SU-DHL-6 (cell line): ENCODE data around the gene ABLIM1.

Experiments used
- H2AFZ ChIP-seq: fragments of 200-600 bp; sonication (generic); 2 replicates; pipeline ENCODE4 v1.6.1; 2014; ENCODE audit warnings: low read depth, mild to moderate bottlenecking, moderate library complexity, mixed read lengths, antibody characterized with exemption, low read length; ENCODE audit not compliant: severe bottlenecking
- H3F3A ChIP-seq: fragments of 200-600 bp; shearing (Covaris generic); 2 replicates; pipeline ENCODE4 v1.6.0; 2016; ENCODE audit warnings: antibody characterized with exemption, mild to moderate bottlenecking; ENCODE audit not compliant: insufficient read depth
- H3K27ac ChIP-seq: fragments of 200-600 bp; sonication (generic); 2 replicates; pipeline ENCODE4 v1.5.1; 2016; ENCODE audit warnings: low read depth, mild to moderate bottlenecking, low read length, moderate library complexity, mixed read lengths
- H3K27me3 ChIP-seq: fragments of 200-600 bp; sonication (generic), shearing (Covaris generic); 2 replicates; pipeline ENCODE4 v1.6.0; 2014; ENCODE audit warnings: mild to moderate bottlenecking, low read length
- H3K36me3 ChIP-seq: fragments of 200-600 bp; sonication (generic); 2 replicates; pipeline ENCODE4 v1.6.1; 2014; ENCODE audit warnings: mild to moderate bottlenecking, low read length, mixed read lengths
- H3K4me2 ChIP-seq: fragments of 300-600, 200-600 bp; shearing (Covaris generic), sonication (generic); 2 replicates; pipeline ENCODE4 v1.6.0; 2014; ENCODE audit warnings: low read length, low read depth, mild to moderate bottlenecking; ENCODE audit not compliant: poor library complexity, severe bottlenecking
- H3K4me3 ChIP-seq: fragments of 200-600 bp; sonication (generic); 2 replicates; pipeline ENCODE4 v1.5.1; 2014; ENCODE audit warnings: antibody characterized with exemption, low read length, mild to moderate bottlenecking, mixed read lengths; ENCODE audit not compliant: insufficient read depth, poor library complexity, severe bottlenecking
- H3K79me2 ChIP-seq: fragments of 200-600 bp; sonication (generic); 2 replicates; pipeline ENCODE4 v1.6.1; 2014; ENCODE audit warnings: mild to moderate bottlenecking, low read length, moderate library complexity; ENCODE audit not compliant: insufficient read depth
- H3K9ac ChIP-seq: fragments of 200-600 bp; sonication (generic); 2 replicates; pipeline ENCODE4 v1.7.0; 2014; ENCODE audit warnings: mild to moderate bottlenecking, low read length
- H3K9me2 ChIP-seq: fragments of 200-600 bp; sonication (generic); replicated peaks from 2 replicates; pipeline ENCODE4 v1.6.1; 2014; ENCODE audit warnings: low read length; ENCODE audit not compliant: insufficient read depth
- H3K9me3 ChIP-seq: fragments of 200-600 bp; sonication (generic); 2 replicates; pipeline ENCODE4 v1.6.1; 2014; ENCODE audit warnings: low read length, mixed read lengths; ENCODE audit not compliant: insufficient read depth
- H4K20me1 ChIP-seq: fragments of 200-600 bp; sonication (generic); 2 replicates; pipeline ENCODE4 v1.6.1; 2014; ENCODE audit warnings: low read depth, mild to moderate bottlenecking, antibody characterized with exemption, low read length, moderate library complexity, mixed read lengths
- EZH2phosphoT487 ChIP-seq: fragments of 200-600 bp; sonication (generic), shearing (Covaris generic); conservative IDR thresholded peaks from 2 replicates; pipeline ENCODE4 v1.6.1; 2018; ENCODE audit warnings: mild to moderate bottlenecking, antibody characterized with exemption, low read length, moderate library complexity, mixed read lengths
- TF ChIP-seq, protein P1 (sequence below): fragments of 200-600 bp; sonication (generic); IDR thresholded peaks from one replicate; pipeline ENCODE4 v1.5.1; 2017; ENCODE audit warnings: antibody characterized with exemption, mild to moderate bottlenecking, low read length, moderate library complexity; ENCODE audit not compliant: insufficient read depth, poor library complexity, severe bottlenecking

The ABLIM1 gene

DNA sequence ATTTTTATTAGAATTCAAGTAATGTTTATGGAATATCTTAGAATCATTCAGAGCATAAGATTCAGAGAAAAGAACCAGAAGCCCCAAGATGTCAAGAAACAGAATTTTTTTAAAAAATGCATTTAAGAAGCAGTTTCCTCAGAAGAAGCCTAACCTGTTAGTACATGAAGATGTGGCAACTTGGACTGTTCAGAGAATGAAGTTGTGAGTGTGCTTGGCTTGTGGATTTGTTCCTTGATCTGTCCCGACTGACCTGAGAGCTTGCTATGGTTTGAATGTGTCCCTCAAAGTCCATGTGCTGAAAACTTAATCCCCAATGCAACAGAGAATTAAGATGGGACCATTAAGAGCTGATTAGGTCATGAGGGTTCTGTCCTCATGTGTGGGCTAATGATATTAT lies 240.0 kb downstream of the ABLIM1 start:
- H3K79me2 ChIP-seq: no peaks in the 10 kb centered on the region
- H3K9ac ChIP-seq: no peak overlapping the region
- TF ChIP-seq, protein P1, sequence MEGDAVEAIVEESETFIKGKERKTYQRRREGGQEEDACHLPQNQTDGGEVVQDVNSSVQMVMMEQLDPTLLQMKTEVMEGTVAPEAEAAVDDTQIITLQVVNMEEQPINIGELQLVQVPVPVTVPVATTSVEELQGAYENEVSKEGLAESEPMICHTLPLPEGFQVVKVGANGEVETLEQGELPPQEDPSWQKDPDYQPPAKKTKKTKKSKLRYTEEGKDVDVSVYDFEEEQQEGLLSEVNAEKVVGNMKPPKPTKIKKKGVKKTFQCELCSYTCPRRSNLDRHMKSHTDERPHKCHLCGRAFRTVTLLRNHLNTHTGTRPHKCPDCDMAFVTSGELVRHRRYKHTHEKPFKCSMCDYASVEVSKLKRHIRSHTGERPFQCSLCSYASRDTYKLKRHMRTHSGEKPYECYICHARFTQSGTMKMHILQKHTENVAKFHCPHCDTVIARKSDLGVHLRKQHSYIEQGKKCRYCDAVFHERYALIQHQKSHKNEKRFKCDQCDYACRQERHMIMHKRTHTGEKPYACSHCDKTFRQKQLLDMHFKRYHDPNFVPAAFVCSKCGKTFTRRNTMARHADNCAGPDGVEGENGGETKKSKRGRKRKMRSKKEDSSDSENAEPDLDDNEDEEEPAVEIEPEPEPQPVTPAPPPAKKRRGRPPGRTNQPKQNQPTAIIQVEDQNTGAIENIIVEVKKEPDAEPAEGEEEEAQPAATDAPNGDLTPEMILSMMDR: no peak
- TF ChIP-seq EZH2phosphoT487: no peak
- no peak overlapping the region for H3K27ac ChIP-seq
- H3K9me3 ChIP-seq: no peaks in the 10 kb centered on the region
- H3K4me2 ChIP-seq: no peak overlapping the region
- no peaks in the 10 kb centered on the region for H3K9me2 ChIP-seq
- no peaks in the 10 kb centered on the region for H3K27me3 ChIP-seq
- no peak overlapping the region for H3K4me3 ChIP-seq
- no peak overlapping the region for H2AFZ ChIP-seq
- H4K20me1 ChIP-seq: no peaks in the 10 kb centered on the region
- no peaks in the 10 kb centered on the region for H3K36me3 ChIP-seq
- H3F3A ChIP-seq: no peaks in the 10 kb centered on the region

GRCh38 chr10:114412907-114413797 lies 244.9 kb downstream of the ABLIM1 start:
- no peak overlapping the region for H3K4me3 ChIP-seq
- H3K9me3 ChIP-seq: no peaks in the 10 kb centered on the region
- H3K36me3 ChIP-seq: no peaks in the 10 kb centered on the region
- no peak overlapping the region for H3K4me2 ChIP-seq
- H3K27me3 ChIP-seq: no peaks in the 10 kb centered on the region
- H3F3A ChIP-seq: no peaks in the 10 kb centered on the region
- no peaks in the 10 kb centered on the region for H4K20me1 ChIP-seq
- H3K9me2 ChIP-seq: no peaks in the 10 kb centered on the region
- H3K79me2 ChIP-seq: no peaks in the 10 kb centered on the region
- TF ChIP-seq, protein P1: no peak
- no peak overlapping the region for H2AFZ ChIP-seq
- H3K9ac ChIP-seq: no peak overlapping the region
- H3K27ac ChIP-seq: no peak overlapping the region

- Histone ChIP-seq H2AFZ (no peak overlapping the region), H3K9ac (no peak overlapping the region), H3K4me2 (no peak overlapping the region), H3K27ac (no peak overlapping the region), H3F3A (no peaks in the 10 kb centered on the region), H3K36me3 (no peaks in the 10 kb centered on the region), H3K9me3 (no peaks in the 10 kb centered on the region), H4K20me1 (no peaks in the 10 kb centered on the region), H3K9me2 (no peaks in the 10 kb centered on the region), H3K79me2 (no peaks in the 10 kb centered on the region), H3K4me3 (no peak overlapping the region), H3K27me3 (no peaks in the 10 kb centered on the region)
- TF ChIP-seq EZH2phosphoT487: no peak
- TF ChIP-seq, protein P1: no peak
These were observed 249.1 kb downstream of the ABLIM1 start for GRCh38 chr10:114408968-114409444.
